ENCODE data around the gene PKNOX2.

PKNOX2 gene

DNA sequence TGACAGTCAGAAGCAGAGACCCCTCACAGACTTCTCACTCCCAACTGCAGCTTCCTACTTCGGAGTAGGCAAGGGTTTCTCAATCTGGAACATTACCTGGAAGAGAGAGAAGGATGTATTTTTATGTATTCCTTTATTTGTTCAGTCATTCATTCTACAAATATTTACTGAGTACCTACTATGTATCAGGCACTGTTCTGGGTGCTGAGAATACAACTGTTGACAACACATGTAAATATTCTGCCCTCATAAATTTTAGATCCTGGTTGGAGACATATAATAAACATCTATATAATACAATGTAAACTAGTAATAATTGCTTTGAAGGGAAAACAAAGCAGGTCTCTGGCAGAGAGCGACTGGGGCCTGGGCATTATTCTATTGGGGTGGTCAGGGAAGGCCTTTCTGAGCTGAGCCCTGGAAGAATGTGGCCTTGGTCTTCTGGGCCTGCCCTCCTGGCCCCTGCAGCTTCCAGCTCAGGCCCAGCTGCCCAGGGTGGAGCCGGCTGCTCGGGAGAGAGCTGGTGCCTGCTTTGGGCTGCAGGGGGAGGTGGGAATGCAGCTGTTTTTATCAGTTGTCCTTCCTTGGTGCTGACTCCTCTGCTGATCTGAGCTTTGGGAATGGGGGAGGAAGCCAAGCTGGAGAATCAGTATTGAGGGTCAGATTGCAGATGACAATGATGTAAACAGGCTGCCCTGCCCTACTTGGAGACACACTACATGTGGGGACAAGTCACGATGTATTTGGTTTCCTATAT lies 46.8 kb downstream of the PKNOX2 start:
- no peaks in the 10 kb centered on the region for H3K36me3 ChIP-seq (ENCODE audit: control insufficient read depth, insufficient read depth, low read length)
- H3K27me3 ChIP-seq (replicated peaks; ENCODE audit: control insufficient read depth, insufficient read depth, low read length), result peaks cover 3% of the 10 kb centered on the region
- DNase-seq (ENCODE audit: extremely low read depth, insufficient read length), result no peak
- TF ChIP-seq, protein P1, sequence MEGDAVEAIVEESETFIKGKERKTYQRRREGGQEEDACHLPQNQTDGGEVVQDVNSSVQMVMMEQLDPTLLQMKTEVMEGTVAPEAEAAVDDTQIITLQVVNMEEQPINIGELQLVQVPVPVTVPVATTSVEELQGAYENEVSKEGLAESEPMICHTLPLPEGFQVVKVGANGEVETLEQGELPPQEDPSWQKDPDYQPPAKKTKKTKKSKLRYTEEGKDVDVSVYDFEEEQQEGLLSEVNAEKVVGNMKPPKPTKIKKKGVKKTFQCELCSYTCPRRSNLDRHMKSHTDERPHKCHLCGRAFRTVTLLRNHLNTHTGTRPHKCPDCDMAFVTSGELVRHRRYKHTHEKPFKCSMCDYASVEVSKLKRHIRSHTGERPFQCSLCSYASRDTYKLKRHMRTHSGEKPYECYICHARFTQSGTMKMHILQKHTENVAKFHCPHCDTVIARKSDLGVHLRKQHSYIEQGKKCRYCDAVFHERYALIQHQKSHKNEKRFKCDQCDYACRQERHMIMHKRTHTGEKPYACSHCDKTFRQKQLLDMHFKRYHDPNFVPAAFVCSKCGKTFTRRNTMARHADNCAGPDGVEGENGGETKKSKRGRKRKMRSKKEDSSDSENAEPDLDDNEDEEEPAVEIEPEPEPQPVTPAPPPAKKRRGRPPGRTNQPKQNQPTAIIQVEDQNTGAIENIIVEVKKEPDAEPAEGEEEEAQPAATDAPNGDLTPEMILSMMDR (IDR thresholded peaks at IDR 0.05; ENCODE audit: insufficient read depth, low read length, poor library complexity, severe bottlenecking), result no peak
- no peak overlapping the region for H3K4me3 ChIP-seq (replicated peaks; ENCODE audit: low read depth, low read length)

DNA sequence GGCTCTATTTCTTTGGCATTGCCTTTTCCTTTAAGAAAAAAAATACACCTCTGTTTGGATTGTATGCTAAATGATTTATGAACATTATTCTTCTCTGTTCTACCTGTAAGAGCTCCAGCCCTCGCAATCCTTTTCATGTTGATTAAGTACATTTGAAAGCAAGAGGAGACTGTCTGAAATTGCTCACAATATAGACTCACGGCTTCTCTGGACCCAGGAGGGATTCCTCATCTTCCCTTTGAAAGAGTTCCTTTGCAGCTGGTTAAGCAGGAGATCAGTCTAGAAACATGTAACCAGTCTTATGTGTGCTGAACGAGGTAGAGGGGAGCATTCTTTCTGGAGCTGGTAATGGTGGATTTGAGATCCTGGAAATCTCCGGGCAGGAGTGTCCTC lies 47.4 kb downstream of the PKNOX2 start:
- no peak for DNase-seq (ENCODE audit: extremely low read depth, insufficient read length)
- Histone ChIP-seq H3K36me3 (ENCODE audit: control insufficient read depth, insufficient read depth, low read length) (no peaks in the 10 kb centered on the region), H3K27me3 (replicated peaks; ENCODE audit: control insufficient read depth, insufficient read depth, low read length) (peaks cover 2% of the 10 kb centered on the region), H3K4me3 (replicated peaks; ENCODE audit: low read depth, low read length) (no peak overlapping the region)
- TF ChIP-seq, protein P1 (IDR thresholded peaks at IDR 0.05; ENCODE audit: insufficient read depth, low read length, poor library complexity, severe bottlenecking), result no peak

DNA sequence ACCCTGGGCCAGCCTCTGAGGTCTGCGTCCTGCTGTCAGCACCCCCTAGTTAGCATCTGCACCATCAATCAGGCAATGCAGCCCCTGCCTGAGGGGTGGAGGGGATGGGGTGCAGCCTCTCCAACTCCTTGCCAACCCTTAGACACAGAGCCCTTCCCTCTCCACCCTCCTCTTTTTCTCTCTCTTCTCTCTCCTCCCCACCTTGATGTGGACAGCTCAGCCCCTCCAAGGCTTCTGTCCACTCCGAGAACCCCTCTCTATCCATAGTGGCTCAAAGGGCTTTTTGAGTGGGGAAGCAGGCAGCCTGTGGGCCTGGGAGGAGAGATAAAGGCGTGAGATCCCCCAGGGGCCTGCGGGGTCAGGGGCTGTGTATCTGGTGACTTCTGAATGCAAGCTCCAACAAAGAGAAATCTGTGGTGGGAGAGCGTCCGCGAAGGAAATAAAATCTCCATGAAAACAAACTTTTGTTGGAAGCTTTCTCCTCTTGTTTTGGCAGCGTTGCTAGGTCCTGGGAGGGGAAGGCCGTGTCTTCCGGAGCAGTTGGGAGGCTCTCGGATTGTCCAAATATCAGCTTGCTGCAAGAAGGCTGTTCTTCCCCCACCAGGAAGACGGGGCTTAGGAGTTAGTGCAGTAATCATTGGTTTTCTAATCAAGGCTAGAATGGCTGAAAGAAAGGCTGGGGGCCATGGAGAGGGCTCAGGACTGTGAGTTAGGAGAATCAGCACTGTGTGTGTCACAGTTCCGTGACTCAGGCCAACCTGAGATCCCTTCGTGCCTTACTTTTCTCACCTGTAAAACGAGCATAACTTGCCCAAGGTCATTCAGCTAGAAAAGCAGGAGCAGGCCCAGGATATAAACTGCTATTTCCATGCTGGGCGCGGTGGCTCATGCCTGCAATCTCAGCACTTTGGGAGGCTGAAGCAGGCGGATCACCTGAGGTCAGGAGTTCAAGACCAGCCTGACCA lies 50.3 kb downstream of the PKNOX2 start:
- Histone ChIP-seq H3K4me3 (replicated peaks; ENCODE audit: low read depth, low read length) (no peak overlapping the region), H3K27me3 (replicated peaks; ENCODE audit: control insufficient read depth, insufficient read depth, low read length) (peaks cover 4% of the 10 kb centered on the region), H3K36me3 (ENCODE audit: control insufficient read depth, insufficient read depth, low read length) (no peaks in the 10 kb centered on the region)
- DNase-seq (ENCODE audit: extremely low read depth, insufficient read length), result no peak
- TF ChIP-seq, protein P1 (IDR thresholded peaks at IDR 0.05; ENCODE audit: insufficient read depth, low read length, poor library complexity, severe bottlenecking), result no peak

DNA sequence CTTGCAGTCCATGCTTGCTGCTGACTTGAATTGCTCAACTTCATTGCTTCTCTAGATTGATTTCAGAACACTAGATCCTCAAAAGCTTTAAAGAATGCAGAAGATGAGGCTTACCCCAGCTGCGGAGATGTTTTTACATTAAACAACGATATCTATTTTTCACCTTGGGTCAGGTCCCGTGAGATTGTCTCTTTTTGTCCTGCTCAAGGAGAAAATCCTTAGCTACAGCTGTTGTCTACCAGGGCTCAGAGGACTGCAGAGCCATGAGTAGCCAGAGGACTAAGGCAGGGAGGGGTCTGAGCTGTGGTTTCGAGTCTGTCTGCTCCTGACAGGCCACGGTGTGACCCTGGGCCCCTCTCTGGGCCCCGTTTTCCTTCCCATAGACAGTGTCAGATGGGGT lies 51.4 kb downstream of the PKNOX2 start:
- peaks cover 2% of the 10 kb centered on the region for H3K27me3 ChIP-seq (replicated peaks; ENCODE audit: control insufficient read depth, insufficient read depth, low read length)
- no peak overlapping the region for H3K4me3 ChIP-seq (replicated peaks; ENCODE audit: low read depth, low read length)
- no peak for DNase-seq (ENCODE audit: extremely low read depth, insufficient read length)
- H3K36me3 ChIP-seq (ENCODE audit: control insufficient read depth, insufficient read depth, low read length), result no peaks in the 10 kb centered on the region
- TF ChIP-seq, protein P1 (IDR thresholded peaks at IDR 0.05; ENCODE audit: insufficient read depth, low read length, poor library complexity, severe bottlenecking), result no peak

DNA sequence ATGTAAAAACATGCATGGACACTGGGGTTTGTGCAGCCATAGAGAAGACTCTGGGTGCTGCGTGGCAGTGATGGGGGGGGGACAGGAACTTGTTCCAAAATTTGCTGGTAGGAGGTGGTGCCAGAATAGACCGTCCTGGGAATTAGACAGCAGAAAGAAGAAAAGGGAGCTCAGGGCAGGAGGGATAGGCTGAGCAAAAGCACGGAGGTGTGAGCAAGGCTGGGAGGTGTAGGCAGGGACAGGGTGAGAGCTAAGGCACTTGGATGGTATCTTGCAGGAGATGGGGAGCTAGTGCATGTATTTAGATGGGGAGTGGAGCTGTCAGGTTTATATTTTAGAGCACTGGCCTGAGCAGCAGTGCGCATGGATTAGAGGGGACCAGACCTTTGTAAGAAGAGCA lies 53.8 kb downstream of the PKNOX2 start:
- TF ChIP-seq, protein P1 (IDR thresholded peaks at IDR 0.05; ENCODE audit: insufficient read depth, low read length, poor library complexity, severe bottlenecking), result no peak
- no peaks in the 10 kb centered on the region for H3K36me3 ChIP-seq (ENCODE audit: control insufficient read depth, insufficient read depth, low read length)
- no peak for DNase-seq (ENCODE audit: extremely low read depth, insufficient read length)
- H3K27me3 ChIP-seq (replicated peaks; ENCODE audit: control insufficient read depth, insufficient read depth, low read length), result peaks cover 2% of the 10 kb centered on the region
- no peak overlapping the region for H3K4me3 ChIP-seq (replicated peaks; ENCODE audit: low read depth, low read length)
